Gastrocnemius medialis (tissue), 4 donors: ENCODE measurements around the gene MYO1D. TPM values are rescaled to one million over a fixed set of nuclear protein-coding genes. Genes with fewer than 3 reads are reported as not detected.

ENCODE experiments used
- ATAC-seq, 2 donors: fragments of 150-250 bp; one replicate each; pipeline ENCODE4 v1.9.1; 2016
- DNase-seq, 2 donors: peaks; one replicate each; pipeline ENCODE4 v3.0.0-alpha.2; 2019
- H3K27ac ChIP-seq, 4 donors: fragments of 200-600 bp; sonication (generic); 1 replicate in 1 of 4; 2 replicates in 3 of 4; pipeline ENCODE4 v1.5.1; 2016 to 2018; ENCODE audit warnings: mild to moderate bottlenecking in 2 of 4, moderate library complexity in 1 of 4
- H3K27me3 ChIP-seq, 3 donors: fragments of 200-600 bp; sonication (generic) in 2 of 3; 1 replicate in 1 of 3; 2 replicates in 2 of 3; pipeline versions ENCODE4 v1.5.1 to v1.6.0; 2016 to 2019; ENCODE audit warnings: mild to moderate bottlenecking in 1 of 3, moderate library complexity in 1 of 3
- H3K36me3 ChIP-seq, 2 donors: fragments of 200-600 bp; sonication (generic) in 1 of 2; one replicate each; pipeline ENCODE4 v1.5.1; 2017 to 2018
- H3K4me1 ChIP-seq, 2 donors: fragments of 200-600 bp; sonication (generic) in 1 of 2; one replicate each; pipeline ENCODE4 v1.5.1; 2016 to 2017; ENCODE audit warnings: mild to moderate bottlenecking in 2 of 2
- H3K4me3 ChIP-seq, 4 donors: fragments of 200-600 bp; sonication (generic) in 3 of 4; 1 replicate in 1 of 4; 2 replicates in 3 of 4; pipeline ENCODE4 v1.5.1; 2016 to 2019; ENCODE audit warnings: mild to moderate bottlenecking in 2 of 4
- H3K9me3 ChIP-seq, 3 donors: fragments of 200-600 bp; sonication (generic) in 2 of 3; 1 replicate in 1 of 3; 2 replicates in 2 of 3; pipeline ENCODE4 v1.5.1; 2016 to 2019
- CTCF ChIP-seq, 5 experiments: fragments of 450-650 bp in 3 of 5; fragments of 200-600 bp in 2 of 5; sonication (generic) in 2 of 5; IDR thresholded peaks in 4 of 5; conservative IDR thresholded peaks in 1 of 5; 1 replicate in 4 of 5; 2 replicates in 1 of 5; pipeline ENCODE4 v1.5.1; 2016 to 2019; ENCODE audit warnings: antibody characterized with exemption in 5 of 5, mild to moderate bottlenecking in 3 of 5, moderate library complexity in 3 of 5
- POLR2A ChIP-seq, 2 donors: fragments of 450-650 bp; IDR thresholded peaks; one replicate each; pipeline ENCODE4 v1.6.1; 2017; ENCODE audit warnings: antibody characterized with exemption in 2 of 2, mild to moderate bottlenecking in 2 of 2, moderate library complexity in 2 of 2
- in situ Hi-C, 4 donors: fragments of 200-750 bp; cut with MboI; loops; one replicate each; pipeline versions ENCODE4 v1.15.0 to v1.8.0; 2017; ENCODE audit warnings: low sequenced_read_pairs in 4 of 4
- intact Hi-C: fragments of 100-400 bp; cut with DNase I; formaldehyde crosslinking; loops from one replicate; pipeline ENCODE4 v1.15.1; 2023; ENCODE audit warnings: low total_unique reads
- total RNA-seq, 4 donors: library from RNA; depleted of rRNA; stranded (reverse); fragments of >200 nt; gene quantifications; one replicate each; pipeline versions ENCODE4 v1.1.0 to v1.2.3, GENCODE V29; 2016

The MYO1D gene
- total RNA-seq, 4 donors from 2014 or later, result 5.8 to 20.1 (median 7.8) TPM

GRCh38 chr17:32622540-32622939, 254.4 kb downstream of the MYO1D start:
- TF ChIP-seq CTCF (IDR thresholded peaks at IDR 0.05 in 4 of 5, conservative IDR thresholded peaks at IDR 0.05 in 1 of 5) (no peak), POLR2A (IDR thresholded peaks at IDR 0.05) (no peak)

GRCh38 chr17:32621612-32622312, 255.2 kb downstream of the MYO1D start:
- Histone ChIP-seq H3K9me3 (no peaks in the 10 kb centered on the region), H3K36me3 (no peaks in the 10 kb centered on the region), H3K27ac (no peak overlapping the region), H3K4me3 (no peak overlapping the region), H3K27me3 (no peaks in the 10 kb centered on the region), H3K4me1 (no peaks in the 10 kb centered on the region)
- TF ChIP-seq POLR2A (IDR thresholded peaks at IDR 0.05) (no peak), CTCF (IDR thresholded peaks at IDR 0.05 in 4 of 5, conservative IDR thresholded peaks at IDR 0.05 in 1 of 5) (no peak)
- ATAC-seq (no peak), DNase-seq (no peak)
- in situ Hi-C loops (no loop called here), intact Hi-C loops (no loop called here)

More at GRCh38 chr17:32622540-32622939, 254.4 kb downstream of the MYO1D start:
- Histone ChIP-seq H3K36me3 (no peaks in the 10 kb centered on the region), H3K9me3 (no peaks in the 10 kb centered on the region), H3K4me3 (no peak overlapping the region), H3K27ac (no peak overlapping the region), H3K27me3 (peaks cover 0 to 6% (median 0%) of the 10 kb centered on the region in 3 donors), H3K4me1 (no peaks in the 10 kb centered on the region)
- DNase-seq (no peak), ATAC-seq (no peak)
- intact Hi-C loops (no loop called here), in situ Hi-C loops (no loop called here)

GRCh38 chr17:32615326-32615725, 261.6 kb downstream of the MYO1D start:
- DNase-seq (no peak), ATAC-seq (no peak)
- Histone ChIP-seq H3K9me3 (no peaks in the 10 kb centered on the region), H3K4me3 (no peak overlapping the region), H3K27me3 (no peaks in the 10 kb centered on the region), H3K27ac (no peak overlapping the region), H3K36me3 (no peaks in the 10 kb centered on the region), H3K4me1 (no peaks in the 10 kb centered on the region)
- in situ Hi-C loops (no loop called here), intact Hi-C loops (no loop called here)
- TF ChIP-seq POLR2A (IDR thresholded peaks at IDR 0.05), result no peak
- TF ChIP-seq CTCF (IDR thresholded peaks at IDR 0.05 in 4 of 5, conservative IDR thresholded peaks at IDR 0.05 in 1 of 5), result no peak

- in situ Hi-C loops (no loop called here), intact Hi-C loops (no loop called here)
- H3K4me1 ChIP-seq, result no peaks in the 10 kb centered on the region
- no peak overlapping the region for H3K4me3 ChIP-seq
- TF ChIP-seq POLR2A (IDR thresholded peaks at IDR 0.05) (no peak), CTCF (IDR thresholded peaks at IDR 0.05 in 4 of 5, conservative IDR thresholded peaks at IDR 0.05 in 1 of 5) (no peak)
- no peak for ATAC-seq
- no peaks in the 10 kb centered on the region for H3K9me3 ChIP-seq
- no peak overlapping the region for H3K27ac ChIP-seq
- no peak for DNase-seq
- H3K27me3 ChIP-seq, result no peaks in the 10 kb centered on the region
- no peaks in the 10 kb centered on the region for H3K36me3 ChIP-seq
These were observed 266.0 kb downstream of the MYO1D start for GRCh38 chr17:32610943-32611342.
